ENCODE measurements around the gene LIF.

Gene LIF

DNA sequence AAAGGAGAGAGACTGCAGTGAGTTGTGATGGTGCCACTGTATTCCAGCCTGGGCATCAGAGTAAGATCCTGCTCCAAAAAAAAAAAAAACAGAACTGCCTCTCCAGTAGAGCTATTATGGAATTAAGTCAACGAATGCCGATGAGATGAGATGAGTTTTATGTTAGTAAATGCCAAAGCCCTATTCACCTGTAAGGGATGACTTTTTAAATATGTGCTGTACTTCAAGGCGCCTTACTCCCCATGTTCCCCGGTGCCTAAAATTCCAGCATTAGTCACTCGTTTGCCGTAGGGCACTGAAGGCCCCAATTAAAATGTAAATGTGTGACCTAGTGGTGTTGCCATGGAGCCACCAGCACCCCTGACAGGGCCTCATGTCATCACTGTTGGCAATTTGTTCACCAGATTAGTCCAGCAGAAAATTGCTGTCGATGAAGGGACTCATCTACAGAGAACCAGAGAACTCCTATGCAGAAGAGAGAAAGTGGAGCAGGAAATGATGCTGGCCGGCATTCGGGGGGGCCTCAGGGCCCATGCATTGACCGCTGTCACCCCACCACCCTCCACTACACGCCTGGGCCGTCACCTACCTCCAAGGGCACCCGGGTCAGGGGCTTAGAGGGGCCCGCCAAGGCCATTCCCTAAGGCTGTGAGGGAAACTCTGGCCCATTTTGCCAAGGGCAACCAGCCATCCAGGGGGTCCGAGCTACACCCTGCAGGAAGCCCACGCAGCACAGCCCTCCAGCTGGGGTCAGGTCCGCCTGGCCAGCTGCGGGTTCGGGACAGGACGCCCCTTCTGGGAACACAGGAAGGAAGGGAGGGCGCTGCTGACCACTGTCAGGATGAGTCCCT lies 17.8 kb downstream of the LIF start:
- Histone ChIP-seq H3F3A (ENCODE audit: low read depth) (no peaks in the 10 kb centered on the region), H2AFZ (ENCODE audit: low read length) (no peak overlapping the region), H3K9me3 (ENCODE audit: insufficient read depth, low read depth, low read length) (no peaks in the 10 kb centered on the region), H3K36me3 (ENCODE audit: insufficient read depth, low read length) (no peaks in the 10 kb centered on the region), H3K9ac (ENCODE audit: low read depth, low read length, poor library complexity, severe bottlenecking) (no peak overlapping the region), H4K20me1 (ENCODE audit: insufficient read depth, low read length, poor library complexity, severe bottlenecking) (no peaks in the 10 kb centered on the region), H3K4me2 (ENCODE audit: low read depth, low read length, poor library complexity, severe bottlenecking) (no peak overlapping the region), H3K4me1 (ENCODE audit: insufficient read depth, low read length, poor library complexity, severe bottlenecking) (peaks cover 15% of the 10 kb centered on the region), H3K9me2 (replicated peaks; ENCODE audit: low read depth, low read length) (no peaks in the 10 kb centered on the region), H3K27me3 (ENCODE audit: insufficient read depth, low read length, poor library complexity, severe bottlenecking) (no peaks in the 10 kb centered on the region), H3K4me3 (ENCODE audit: low read length, poor library complexity, severe bottlenecking) (no peak overlapping the region), H3K79me2 (ENCODE audit: insufficient read depth, low read length) (no peaks in the 10 kb centered on the region)
- TF ChIP-seq EZH2phosphoT487 (IDR thresholded peaks at IDR 0.05; ENCODE audit: borderline replicate concordance), result no peak
- TF ChIP-seq, protein P1, sequence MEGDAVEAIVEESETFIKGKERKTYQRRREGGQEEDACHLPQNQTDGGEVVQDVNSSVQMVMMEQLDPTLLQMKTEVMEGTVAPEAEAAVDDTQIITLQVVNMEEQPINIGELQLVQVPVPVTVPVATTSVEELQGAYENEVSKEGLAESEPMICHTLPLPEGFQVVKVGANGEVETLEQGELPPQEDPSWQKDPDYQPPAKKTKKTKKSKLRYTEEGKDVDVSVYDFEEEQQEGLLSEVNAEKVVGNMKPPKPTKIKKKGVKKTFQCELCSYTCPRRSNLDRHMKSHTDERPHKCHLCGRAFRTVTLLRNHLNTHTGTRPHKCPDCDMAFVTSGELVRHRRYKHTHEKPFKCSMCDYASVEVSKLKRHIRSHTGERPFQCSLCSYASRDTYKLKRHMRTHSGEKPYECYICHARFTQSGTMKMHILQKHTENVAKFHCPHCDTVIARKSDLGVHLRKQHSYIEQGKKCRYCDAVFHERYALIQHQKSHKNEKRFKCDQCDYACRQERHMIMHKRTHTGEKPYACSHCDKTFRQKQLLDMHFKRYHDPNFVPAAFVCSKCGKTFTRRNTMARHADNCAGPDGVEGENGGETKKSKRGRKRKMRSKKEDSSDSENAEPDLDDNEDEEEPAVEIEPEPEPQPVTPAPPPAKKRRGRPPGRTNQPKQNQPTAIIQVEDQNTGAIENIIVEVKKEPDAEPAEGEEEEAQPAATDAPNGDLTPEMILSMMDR (conservative IDR thresholded peaks at IDR 0.05; ENCODE audit: low read length), result no peak

DNA sequence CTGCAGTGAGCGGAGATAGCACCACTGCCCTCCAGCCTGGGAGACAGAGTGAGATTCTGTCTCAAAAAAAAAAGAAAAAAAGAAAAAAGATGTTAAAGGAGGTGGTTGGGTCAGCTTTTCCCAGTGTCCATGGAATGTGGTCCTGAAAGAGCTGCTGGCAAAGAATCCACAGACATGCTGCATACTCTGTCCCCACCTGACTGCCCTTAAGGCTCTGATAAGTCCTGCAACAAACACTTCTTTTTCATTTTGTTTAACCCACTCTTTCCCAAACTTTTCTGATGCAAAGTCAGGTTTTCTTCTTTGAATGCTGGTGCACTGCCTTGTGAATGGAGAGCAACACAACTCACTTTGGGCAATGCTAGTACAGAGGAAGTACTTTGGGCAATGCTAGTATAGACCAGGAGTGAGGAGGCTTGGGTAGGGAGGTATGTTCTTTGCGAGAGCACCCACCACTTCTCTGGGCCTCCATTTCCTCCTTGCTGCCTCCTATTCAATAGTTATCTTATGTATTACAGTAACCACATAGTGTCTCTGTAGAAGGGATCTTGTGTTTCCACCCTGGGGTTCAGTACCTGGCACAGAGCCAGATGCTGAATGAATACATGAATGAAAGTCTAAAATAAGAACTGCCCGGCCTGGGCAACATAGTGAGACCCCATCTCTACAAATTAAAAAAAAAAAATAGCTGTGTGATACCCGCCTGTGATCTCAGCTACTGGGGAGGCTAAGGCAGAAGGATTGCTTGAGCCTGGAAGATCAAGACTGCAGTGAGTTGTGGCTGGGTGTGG lies 18.9 kb downstream of the LIF start:
- Histone ChIP-seq H3K27me3 (ENCODE audit: insufficient read depth, low read length, poor library complexity, severe bottlenecking) (no peaks in the 10 kb centered on the region), H3F3A (ENCODE audit: low read depth) (no peaks in the 10 kb centered on the region), H3K9me2 (replicated peaks; ENCODE audit: low read depth, low read length) (no peaks in the 10 kb centered on the region), H3K36me3 (ENCODE audit: insufficient read depth, low read length) (no peaks in the 10 kb centered on the region), H3K4me1 (ENCODE audit: insufficient read depth, low read length, poor library complexity, severe bottlenecking) (peaks cover 15% of the 10 kb centered on the region), H3K4me2 (ENCODE audit: low read depth, low read length, poor library complexity, severe bottlenecking) (no peak overlapping the region), H3K4me3 (ENCODE audit: low read length, poor library complexity, severe bottlenecking) (no peak overlapping the region), H2AFZ (ENCODE audit: low read length) (no peak overlapping the region), H3K79me2 (ENCODE audit: insufficient read depth, low read length) (no peaks in the 10 kb centered on the region), H3K9me3 (ENCODE audit: insufficient read depth, low read depth, low read length) (no peaks in the 10 kb centered on the region), H3K9ac (ENCODE audit: low read depth, low read length, poor library complexity, severe bottlenecking) (no peak overlapping the region), H4K20me1 (ENCODE audit: insufficient read depth, low read length, poor library complexity, severe bottlenecking) (no peaks in the 10 kb centered on the region)
- TF ChIP-seq EZH2phosphoT487 (IDR thresholded peaks at IDR 0.05; ENCODE audit: borderline replicate concordance), result no peak
- TF ChIP-seq, protein P1 (conservative IDR thresholded peaks at IDR 0.05; ENCODE audit: low read length), result no peak

DNA sequence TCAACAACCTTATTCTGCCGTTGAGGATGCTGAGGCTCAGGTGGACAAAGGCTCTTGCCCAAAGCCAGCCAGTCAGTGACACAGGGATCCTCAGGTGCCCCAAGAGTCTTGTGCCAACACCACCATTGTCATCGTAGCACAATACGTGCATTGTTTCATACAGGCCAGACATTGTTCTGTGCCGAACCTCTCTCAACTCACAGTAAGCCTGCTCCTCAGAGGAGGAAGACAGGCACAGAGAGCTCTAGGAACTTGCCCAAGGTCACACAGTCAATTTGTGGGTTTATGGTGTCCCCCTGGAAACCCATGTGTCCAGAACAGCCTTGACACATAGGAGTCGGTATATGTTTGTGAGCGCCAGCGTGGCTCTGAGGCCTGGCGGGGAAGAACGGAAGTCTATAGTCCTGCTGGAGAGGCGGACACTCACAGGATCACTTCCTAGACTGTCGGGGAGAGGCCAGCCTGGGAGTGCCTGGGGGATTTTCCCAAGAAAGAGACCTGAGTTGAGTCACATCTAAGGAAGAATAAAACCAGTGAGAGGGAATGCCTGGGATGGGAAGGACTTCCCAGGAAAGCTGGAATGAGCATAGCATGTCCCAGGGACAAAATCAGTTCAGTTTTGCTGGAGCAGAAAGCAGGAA lies 20.2 kb downstream of the LIF start:
- Histone ChIP-seq H3K9me2 (replicated peaks; ENCODE audit: low read depth, low read length) (no peaks in the 10 kb centered on the region), H2AFZ (ENCODE audit: low read length) (no peak overlapping the region), H3K9ac (ENCODE audit: low read depth, low read length, poor library complexity, severe bottlenecking) (no peak overlapping the region), H3K9me3 (ENCODE audit: insufficient read depth, low read depth, low read length) (no peaks in the 10 kb centered on the region), H3F3A (ENCODE audit: low read depth) (no peaks in the 10 kb centered on the region), H3K4me2 (ENCODE audit: low read depth, low read length, poor library complexity, severe bottlenecking) (peak overlapping the region; percentile 12), H3K36me3 (ENCODE audit: insufficient read depth, low read length) (no peaks in the 10 kb centered on the region), H4K20me1 (ENCODE audit: insufficient read depth, low read length, poor library complexity, severe bottlenecking) (no peaks in the 10 kb centered on the region), H3K4me1 (ENCODE audit: insufficient read depth, low read length, poor library complexity, severe bottlenecking) (peaks cover 26% of the 10 kb centered on the region), H3K79me2 (ENCODE audit: insufficient read depth, low read length) (no peaks in the 10 kb centered on the region), H3K27me3 (ENCODE audit: insufficient read depth, low read length, poor library complexity, severe bottlenecking) (no peaks in the 10 kb centered on the region), H3K4me3 (ENCODE audit: low read length, poor library complexity, severe bottlenecking) (no peak overlapping the region)
- TF ChIP-seq, protein P1 (conservative IDR thresholded peaks at IDR 0.05; ENCODE audit: low read length), result no peak
- no peak for TF ChIP-seq EZH2phosphoT487 (IDR thresholded peaks at IDR 0.05; ENCODE audit: borderline replicate concordance)
